Endothelial cell of umbilical vein (primary cell): ENCODE measurements around the gene RNU1-1. TPM values are rescaled to one million over a fixed set of nuclear protein-coding genes. Genes with fewer than 3 reads are reported as not detected.

ENCODE experiments used
- BruUV-seq: library from RNA; stranded (reverse); fragments of 400-500 nt; replicated peaks from 2 replicates; lab custom pipeline; 2021; lab: Mats Ljungman, UMichigan
- CTCF ChIA-PET: fragments of 300-600, 350-600 bp; sonication (Branson Sonifier 250); formaldehyde crosslinking; loops from one replicate; lab custom pipeline; 2021; ENCODE audit warnings: antibody characterized with exemption, inconsistent platforms; lab: Charles Lee
- POLR2A ChIA-PET: fragments of 300-600, 350-600 bp; sonication (Branson Sonifier 250); formaldehyde crosslinking; loops from one replicate; lab custom pipeline; 2021; ENCODE audit warnings: antibody characterized with exemption, inconsistent platforms; lab: Charles Lee
- DNase-seq: peaks from one replicate; pipeline ENCODE4 v3.0.0-alpha.2; 2011; ENCODE audit warnings: low read depth, low spot score
- FAIRE-seq: peaks from 2 replicates; lab custom pipeline; 2011; peaks lifted over from hg19 to GRCh38; lab: Jason Lieb, UNC
- H2AFZ ChIP-seq: 2 replicates; pipeline ENCODE4 v1.6.0; 2012; ENCODE audit warnings: low read depth, low read length, control low read depth, inconsistent platforms
- H3K27ac ChIP-seq: 2 replicates; pipeline ENCODE4 v1.5.1; 2011; ENCODE audit warnings: low read depth, mild to moderate bottlenecking, control low read depth, low read length, moderate library complexity; ENCODE audit not compliant: insufficient read depth
- H3K27me3 ChIP-seq, 2 experiments: 2 replicates each; pipeline versions ENCODE4 v1.6.0 to v1.6.1; 2011; ENCODE audit warnings: low read length in 2 of 2, mixed read lengths in 1 of 2; ENCODE audit not compliant: control insufficient read depth in 2 of 2, insufficient read depth in 2 of 2
- H3K36me3 ChIP-seq, 2 experiments: 2 replicates in 1 of 2; 3 replicates in 1 of 2; pipeline ENCODE4 v1.5.1; 2011; ENCODE audit warnings: low read length in 2 of 2, mild to moderate bottlenecking in 1 of 2, moderate library complexity in 1 of 2; ENCODE audit not compliant: control insufficient read depth in 2 of 2, insufficient read depth in 2 of 2; ENCODE audit errors: extremely low read depth in 1 of 2
- H3K4me1 ChIP-seq: 3 replicates; pipeline ENCODE4 v1.5.1; 2011; ENCODE audit warnings: mild to moderate bottlenecking, low read length; ENCODE audit not compliant: control insufficient read depth, insufficient read depth; ENCODE audit errors: extremely low read depth
- H3K4me2 ChIP-seq: 2 replicates; pipeline ENCODE4 v1.6.1; 2011; ENCODE audit warnings: low read length, control low read depth, mixed read lengths; ENCODE audit not compliant: insufficient read depth
- H3K4me3 ChIP-seq, 3 experiments: fragments of 200-600 bp in 1 of 3; sonication (generic), shearing (Covaris generic) in 1 of 3; replicated peaks in 1 of 3; 2 replicates each; pipeline ENCODE4 v1.5.1; 2011 to 2016; ENCODE audit warnings: control low read depth in 3 of 3, low read length in 3 of 3, mild to moderate bottlenecking in 2 of 3, inconsistent platforms in 1 of 3, low read depth in 1 of 3, moderate library complexity in 1 of 3; ENCODE audit not compliant: insufficient read depth in 1 of 3
- H3K79me2 ChIP-seq: 2 replicates; pipeline ENCODE4 v1.6.0; 2012; ENCODE audit warnings: low read length, inconsistent platforms; ENCODE audit not compliant: control insufficient read depth, insufficient read depth
- H3K9ac ChIP-seq: replicated peaks from 2 replicates; pipeline ENCODE3; 2011; ENCODE audit warnings: low read length, control low read depth; ENCODE audit not compliant: insufficient read depth; ENCODE audit errors: extremely low read depth
- H3K9me1 ChIP-seq: replicated peaks from 3 replicates; pipeline ENCODE4 v1.6.0; 2011; ENCODE audit warnings: mild to moderate bottlenecking, low read length; ENCODE audit not compliant: control insufficient read depth, insufficient read depth; ENCODE audit errors: extremely low read depth
- H3K9me3 ChIP-seq: replicated peaks from 2 replicates; pipeline ENCODE4 v1.5.1; 2012; ENCODE audit warnings: low read length, inconsistent platforms; ENCODE audit not compliant: control insufficient read depth, insufficient read depth
- H4K20me1 ChIP-seq: replicated peaks from 2 replicates; pipeline ENCODE3; 2011; ENCODE audit warnings: mild to moderate bottlenecking, low read length; ENCODE audit not compliant: control insufficient read depth, insufficient read depth; ENCODE audit errors: extremely low read depth
- CTCF ChIP-seq, 2 donors: IDR thresholded peaks; 1 replicate in 1 of 2; 2 replicates in 1 of 2; pipeline ENCODE4 v1.5.1; 2011; ENCODE audit warnings: low read length in 2 of 2, mild to moderate bottlenecking in 2 of 2, moderate library complexity in 2 of 2, control low read depth in 1 of 2, inconsistent platforms in 1 of 2, low read depth in 1 of 2; ENCODE audit not compliant: insufficient read depth in 1 of 2; ENCODE audit errors: extremely low read depth in 1 of 2
- EZH2 ChIP-seq: IDR thresholded peaks from 2 replicates; pipeline ENCODE4 v1.6.1; 2012; ENCODE audit warnings: borderline replicate concordance, low read depth, mild to moderate bottlenecking, moderate library complexity, low read length, inconsistent platforms; ENCODE audit not compliant: severe bottlenecking
- FOS ChIP-seq: IDR thresholded peaks from 2 replicates; pipeline ENCODE4 v1.6.1; 2011; ENCODE audit warnings: mild to moderate bottlenecking, low read length, moderate library complexity, borderline replicate concordance; ENCODE audit not compliant: insufficient read depth
- GATA2 ChIP-seq: IDR thresholded peaks from 2 replicates; pipeline ENCODE4 v1.7.0; 2011; ENCODE audit warnings: low read depth, mild to moderate bottlenecking, moderate library complexity, mixed read lengths, low read length; ENCODE audit not compliant: insufficient read length, insufficient read depth
- JUN ChIP-seq: IDR thresholded peaks from 2 replicates; pipeline ENCODE4 v1.6.1; 2011; ENCODE audit warnings: borderline replicate concordance, low read depth; ENCODE audit not compliant: insufficient read length, insufficient read depth
- MYC ChIP-seq: IDR thresholded peaks from one replicate; pipeline ENCODE4 v1.6.1; 2011; ENCODE audit warnings: mild to moderate bottlenecking, low read depth, low read length
- POLR2A ChIP-seq: IDR thresholded peaks from 2 replicates; pipeline ENCODE4 v1.6.1; 2012; ENCODE audit warnings: low read depth, mild to moderate bottlenecking, control low read depth, low read length
- POLR2AphosphoS5 ChIP-seq: IDR thresholded peaks from 2 replicates; pipeline ENCODE4 v1.6.1; 2012; ENCODE audit warnings: low read depth, mild to moderate bottlenecking, control low read depth, low read length, moderate library complexity; ENCODE audit not compliant: insufficient read depth
- dilution Hi-C: fragments of 300-500 bp; cut with MboI; formaldehyde crosslinking; loops from one replicate; pipeline ENCODE4 v1.15.0; 2019; ENCODE audit warnings: low sequenced_read_pairs; ENCODE audit not compliant: extremely low pct_ligation_motif_present
- intact Hi-C: fragments of 100-400 bp; cut with micrococcal nuclease; formaldehyde crosslinking; loops from one replicate; pipeline ENCODE4 v1.10.0; 2022
- polyA plus RNA-seq, 4 experiments: library from polyadenylated mRNA; depleted of rRNA in 3 of 4; stranded (reverse) in 3 of 4; unstranded in 1 of 4; fragments of >200 nt; gene quantifications; 2 replicates each; pipeline versions ENCODE4 v1.2.1 to v1.2.3, GENCODE V29; 2011 to 2012; ENCODE audit warnings: missing spikeins in 1 of 4
- total RNA-seq: library from RNA; stranded (reverse); gene quantifications from 2 replicates; pipeline ENCODE4 v1.2.3, GENCODE V29; 2021
- TF ChIP-seq, protein P1 (sequence below): IDR thresholded peaks from 2 replicates; pipeline ENCODE4 v1.6.1; 2011; ENCODE audit not compliant: insufficient read depth, insufficient read length

The RNU1-1 gene
- total and polyA plus RNA-seq, 2 donors (not counting 3 experiments of a cell fraction or from before 2014, with no cell fraction given) = 206 to 1,319 TPM

GRCh38 chr1:16521288-16521583 lies 7.2 kb upstream of the RNU1-1 start:
- peak overlapping the region; percentile 73 for H3K4me2 ChIP-seq
- H3K27me3 ChIP-seq = peaks cover 10 to 16% of the 10 kb centered on the region in 2 experiments
- no TSS peak for BruUV-seq
- intact Hi-C loops = no loop called here
- DNase-seq (no peak), FAIRE-seq (no peak)
- no peak overlapping the region for H3K27ac ChIP-seq
- dilution Hi-C loops = no loop called here
- CTCF ChIA-PET = interaction anchor here (1.2 kb wide), 1 partner anchor 12 kb away, joined by 6 read pairs; no protein-coding TSS in a partner anchor
- H3K36me3 ChIP-seq = no peaks in the 10 kb centered on the region
- peak overlapping the region; percentile 86 for H2AFZ ChIP-seq
- no peaks in the 10 kb centered on the region for H3K9me1 ChIP-seq
- no peaks in the 10 kb centered on the region for H3K79me2 ChIP-seq
- POLR2A ChIA-PET = no interaction called here
- H3K9ac ChIP-seq = peak overlapping the region; percentile 37
- TF ChIP-seq POLR2AphosphoS5 = no peak
- TF ChIP-seq POLR2A = no peak
- no peak for TF ChIP-seq FOS
- TF ChIP-seq EZH2 = no peak
- TF ChIP-seq CTCF (IDR thresholded peaks at IDR 0.05; ENCODE audit: extremely low read depth in 1 of 2, insufficient read depth in 1 of 2, low read depth in 1 of 2, low read length in 2 of 2) = no peak
- TF ChIP-seq, protein P1, sequence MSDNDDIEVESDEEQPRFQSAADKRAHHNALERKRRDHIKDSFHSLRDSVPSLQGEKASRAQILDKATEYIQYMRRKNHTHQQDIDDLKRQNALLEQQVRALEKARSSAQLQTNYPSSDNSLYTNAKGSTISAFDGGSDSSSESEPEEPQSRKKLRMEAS = no peak
- no peak for TF ChIP-seq GATA2
- no peak for TF ChIP-seq MYC
- TF ChIP-seq JUN = no peak
- peak overlapping the region in 2 of 3 experiments; percentile 39 to 78 for H3K4me3 ChIP-seq
- H4K20me1 ChIP-seq = no peaks in the 10 kb centered on the region
- H3K4me1 ChIP-seq = peaks cover 6% of the 10 kb centered on the region
- H3K9me3 ChIP-seq = no peaks in the 10 kb centered on the region
